ENCODE results near the gene SLAMF6. TPM values are rescaled to one million over a fixed set of nuclear protein-coding genes. Genes with fewer than 3 reads are reported as not detected.

The SLAMF6 gene
- total and polyA plus RNA-seq, 2 donors from 2014 or later = 5.5 TPM; not detected in 1

- intact Hi-C loops (cut with DNase I) = no loop called here
- no peak overlapping the region for H3K27ac ChIP-seq (ENCODE audit: low read depth in 2 of 2, low read length in 2 of 2)
- H3K36me3 ChIP-seq (ENCODE audit: control insufficient read depth in 2 of 3, insufficient read depth in 3 of 3, low read length in 3 of 3) = no peaks in the 10 kb centered on the region
- H3K27me3 ChIP-seq (ENCODE audit: control insufficient read depth, insufficient read depth, low read length) = no peaks in the 10 kb centered on the region
- H3K4me1 ChIP-seq (ENCODE audit: control insufficient read depth in 2 of 3, insufficient read depth in 2 of 3, low read depth in 1 of 3, low read length in 3 of 3) = no peaks in the 10 kb centered on the region
- no peak for TF ChIP-seq CTCF (IDR thresholded peaks at IDR 0.05; ENCODE audit: borderline replicate concordance, extremely low read depth, insufficient read depth)
- no peaks in the 10 kb centered on the region for H3K9me3 ChIP-seq (ENCODE audit: control insufficient read depth in 2 of 3, insufficient read depth in 1 of 3, low read length in 3 of 3)
- FAIRE-seq (no peak), DNase-seq (no peak)
- no peak overlapping the region for H3K9ac ChIP-seq (ENCODE audit: low read length in 3 of 3)
- H3K4me3 ChIP-seq (ENCODE audit: low read length in 3 of 3) = no peak overlapping the region
Measured at GRCh38 chr1:160451119-160451858, 71.8 kb downstream of the SLAMF6 start.

- TF ChIP-seq CTCF (IDR thresholded peaks at IDR 0.05; ENCODE audit: borderline replicate concordance, extremely low read depth, insufficient read depth) = no peak
- Histone ChIP-seq H3K27me3 (ENCODE audit: control insufficient read depth, insufficient read depth, low read length) (no peaks in the 10 kb centered on the region), H3K27ac (ENCODE audit: low read depth in 2 of 2, low read length in 2 of 2) (no peak overlapping the region), H3K9me3 (ENCODE audit: control insufficient read depth in 2 of 3, insufficient read depth in 1 of 3, low read length in 3 of 3) (no peaks in the 10 kb centered on the region), H3K36me3 (ENCODE audit: control insufficient read depth in 2 of 3, insufficient read depth in 3 of 3, low read length in 3 of 3) (no peaks in the 10 kb centered on the region), H3K9ac (ENCODE audit: low read length in 3 of 3) (no peak overlapping the region), H3K4me3 (ENCODE audit: low read length in 3 of 3) (no peak overlapping the region), H3K4me1 (ENCODE audit: control insufficient read depth in 2 of 3, insufficient read depth in 2 of 3, low read depth in 1 of 3, low read length in 3 of 3) (no peaks in the 10 kb centered on the region)
- no peak for DNase-seq
- FAIRE-seq = no peak
- intact Hi-C loops (cut with DNase I) = no loop called here
Measured at GRCh38 chr1:160449494-160449893, 73.6 kb downstream of the SLAMF6 start.

GRCh38 chr1:160446945-160447600 is 76.0 kb downstream of the SLAMF6 start:
- no peak for TF ChIP-seq CTCF (IDR thresholded peaks at IDR 0.05; ENCODE audit: borderline replicate concordance, extremely low read depth, insufficient read depth)
- DNase-seq (no peak), FAIRE-seq (no peak)
- Histone ChIP-seq H3K27ac (ENCODE audit: low read depth in 2 of 2, low read length in 2 of 2) (no peak overlapping the region), H3K36me3 (ENCODE audit: control insufficient read depth in 2 of 3, insufficient read depth in 3 of 3, low read length in 3 of 3) (no peaks in the 10 kb centered on the region), H3K9me3 (ENCODE audit: control insufficient read depth in 2 of 3, insufficient read depth in 1 of 3, low read length in 3 of 3) (no peaks in the 10 kb centered on the region), H3K27me3 (ENCODE audit: control insufficient read depth, insufficient read depth, low read length) (no peaks in the 10 kb centered on the region), H3K4me1 (ENCODE audit: control insufficient read depth in 2 of 3, insufficient read depth in 2 of 3, low read depth in 1 of 3, low read length in 3 of 3) (no peaks in the 10 kb centered on the region), H3K4me3 (ENCODE audit: low read length in 3 of 3) (no peak overlapping the region), H3K9ac (ENCODE audit: low read length in 3 of 3) (no peak overlapping the region)
- intact Hi-C loops (cut with DNase I) = no loop called here
